Stimulated activated naive B cell treated with anti-CD40 and anti-IgM and Interleukin-4, amounts not matched to agents 10 μg/mL and 1 μg/mL and 100 μg/mL, for 72 hours (primary cell): ENCODE measurements around the gene BAZ1B.
"Not testable (repeated sequence)": the region's sequence is repeated elsewhere in the genome, so short reads cannot be mapped to it uniquely, and the experiment has no call there.

Experiments
- ATAC-seq, 2 donors: fragments of 150-1000 bp; cut with Tn5 transposase; replicated peaks; 2 replicates each; pipeline ENCODE4 v1.10.0; 2021; ENCODE audit warnings: moderate library complexity in 1 of 2
- DNase-seq: peaks from one replicate; pipeline ENCODE4 v3.0.0; 2021
- H3K27ac Mint-ChIP-seq: one replicate; pipeline ENCODE4 v1.8.0; 2022; ENCODE audit warnings: mild to moderate bottlenecking, mixed read lengths
- H3K27me3 Mint-ChIP-seq, 2 donors: one replicate each; pipeline ENCODE4 v1.8.0; 2022; ENCODE audit warnings: mixed read lengths in 2 of 2
- H3K36me3 Mint-ChIP-seq, 2 donors: one replicate each; pipeline ENCODE4 v1.8.0; 2022; ENCODE audit warnings: mixed read lengths in 2 of 2, mild to moderate bottlenecking in 1 of 2
- H3K4me1 Mint-ChIP-seq, 2 donors: one replicate each; pipeline ENCODE4 v1.8.0; 2022; ENCODE audit warnings: mixed read lengths in 2 of 2, mild to moderate bottlenecking in 1 of 2
- H3K4me3 Mint-ChIP-seq, 2 donors: one replicate each; pipeline ENCODE4 v1.8.0; 2022; ENCODE audit warnings: mild to moderate bottlenecking in 2 of 2, mixed read lengths in 2 of 2, moderate library complexity in 1 of 2
- H3K9me3 Mint-ChIP-seq, 2 donors: one replicate each; pipeline ENCODE4 v1.8.0; 2022; ENCODE audit warnings: mixed read lengths in 2 of 2, mild to moderate bottlenecking in 1 of 2

Gene BAZ1B

GRCh38 chr7:73437621-73438416, 84.3 kb downstream of the BAZ1B start:
- H3K4me1 Mint-ChIP-seq = peaks cover 3 to 10% of the 10 kb centered on the region in 2 donors
- ATAC-seq (no peak), DNase-seq (no peak)
- peaks cover 19 to 41% of the 10 kb centered on the region in 2 donors for H3K36me3 Mint-ChIP-seq
- H3K9me3 Mint-ChIP-seq = peaks cover 2 to 3% of the 10 kb centered on the region in 2 donors
- H3K27me3 Mint-ChIP-seq = peaks cover 3 to 6% of the 10 kb centered on the region in 2 donors
- H3K27ac Mint-ChIP-seq = peak overlapping the region; percentile 10
- no peak overlapping the region for H3K4me3 Mint-ChIP-seq

- Mint-ChIP-seq H3K9me3 (peaks cover 2 to 3% of the 10 kb centered on the region in 2 donors), H3K4me3 (no peak overlapping the region), H3K4me1 (peaks cover 3 to 10% of the 10 kb centered on the region in 2 donors), H3K27ac (peak overlapping the region; percentile 10), H3K36me3 (peaks cover 12 to 34% of the 10 kb centered on the region in 2 donors), H3K27me3 (peaks cover 3 to 6% of the 10 kb centered on the region in 2 donors)
- ATAC-seq (no peak), DNase-seq (no peak)
Observed at GRCh38 chr7:73437091-73437490, 85.0 kb downstream of the BAZ1B start.

- Mint-ChIP-seq H3K36me3 (peaks cover 11 to 31% of the 10 kb centered on the region in 2 donors), H3K27me3 (peaks cover 7 to 12% of the 10 kb centered on the region in 2 donors), H3K4me3 (no peak overlapping the region), H3K27ac (no peak overlapping the region), H3K9me3 (peaks cover 2 to 3% of the 10 kb centered on the region in 2 donors), H3K4me1 (peaks cover 3 to 14% of the 10 kb centered on the region in 2 donors)
- no peak for ATAC-seq
- DNase-seq = no peak
Observed at GRCh38 chr7:73436031-73436929, 85.8 kb downstream of the BAZ1B start.

- no peak for ATAC-seq
- Mint-ChIP-seq H3K4me1 (peaks cover 3 to 16% of the 10 kb centered on the region in 2 donors), H3K36me3 (peaks cover 9 to 26% of the 10 kb centered on the region in 2 donors), H3K27ac (no peak overlapping the region), H3K4me3 (peak overlapping the region; percentile 25 to 46), H3K9me3 (peaks cover 2 to 3% of the 10 kb centered on the region in 2 donors), H3K27me3 (peaks cover 8 to 12% of the 10 kb centered on the region in 2 donors)
- DNase-seq = no peak
Observed at GRCh38 chr7:73435471-73436009, 86.6 kb downstream of the BAZ1B start.

- H3K4me3 Mint-ChIP-seq = peak overlapping the region; percentile 58 to 73
- peaks cover 2 to 3% of the 10 kb centered on the region in 2 donors for H3K9me3 Mint-ChIP-seq
- peaks cover 3 to 16% of the 10 kb centered on the region in 2 donors for H3K4me1 Mint-ChIP-seq
- H3K27me3 Mint-ChIP-seq = peaks cover 8 to 12% of the 10 kb centered on the region in 2 donors
- peak overlapping the region; percentile 79 for H3K27ac Mint-ChIP-seq
- peaks cover 6 to 20% of the 10 kb centered on the region in 2 donors for H3K36me3 Mint-ChIP-seq
- no peak for DNase-seq
- ATAC-seq = no peak
Observed at GRCh38 chr7:73434701-73435069, 87.4 kb downstream of the BAZ1B start.

GRCh38 chr7:73433924-73434700, 88.0 kb downstream of the BAZ1B start:
- ATAC-seq (peak; percentile 45 to 60), DNase-seq (peak; percentile 18)
- no peak overlapping the region for H3K27ac Mint-ChIP-seq
- H3K4me3 Mint-ChIP-seq = peak overlapping the region; percentile 58 to 73
- H3K36me3 Mint-ChIP-seq = peaks cover 6 to 14% of the 10 kb centered on the region in 2 donors
- H3K27me3 Mint-ChIP-seq = peaks cover 8 to 12% of the 10 kb centered on the region in 2 donors
- peaks cover 3 to 16% of the 10 kb centered on the region in 2 donors for H3K4me1 Mint-ChIP-seq
- peaks cover 2 to 3% of the 10 kb centered on the region in 2 donors for H3K9me3 Mint-ChIP-seq

- peaks cover 3 to 16% of the 10 kb centered on the region in 2 donors for H3K4me1 Mint-ChIP-seq
- DNase-seq (no peak), ATAC-seq (no peak)
- H3K27ac Mint-ChIP-seq = no peak overlapping the region
- peaks cover 0 to 5% of the 10 kb centered on the region in 2 donors for H3K36me3 Mint-ChIP-seq
- peak overlapping the region in 1 of 2 donors; percentile 62 for H3K4me3 Mint-ChIP-seq
- H3K9me3 Mint-ChIP-seq = peaks cover 2 to 3% of the 10 kb centered on the region in 2 donors
- peaks cover 8 to 12% of the 10 kb centered on the region in 2 donors for H3K27me3 Mint-ChIP-seq
Observed at GRCh38 chr7:73432676-73433075, 89.4 kb downstream of the BAZ1B start.

GRCh38 chr7:73431041-73431835, 90.9 kb downstream of the BAZ1B start:
- Mint-ChIP-seq H3K27ac (no peak overlapping the region), H3K4me3 (no peak overlapping the region), H3K9me3 (peaks cover 2 to 3% of the 10 kb centered on the region in 2 donors), H3K4me1 (peaks cover 3 to 16% of the 10 kb centered on the region in 2 donors), H3K36me3 (peaks cover 0 to 3% of the 10 kb centered on the region in 2 donors), H3K27me3 (peaks cover 8 to 12% of the 10 kb centered on the region in 2 donors)
- DNase-seq (no peak), ATAC-seq (no peak)

GRCh38 chr7:73430540-73430939, 91.6 kb downstream of the BAZ1B start:
- peaks cover 3 to 16% of the 10 kb centered on the region in 2 donors for H3K4me1 Mint-ChIP-seq
- not testable (repeated sequence) for H3K36me3 Mint-ChIP-seq

GRCh38 chr7:73429622-73430505, 92.2 kb downstream of the BAZ1B start:
- H3K9me3 Mint-ChIP-seq = peaks cover 2 to 3% of the 10 kb centered on the region in 2 donors
- DNase-seq (no peak), ATAC-seq (no peak)
- no peak overlapping the region for H3K4me3 Mint-ChIP-seq
- peaks cover 12 to 17% of the 10 kb centered on the region in 2 donors for H3K27me3 Mint-ChIP-seq
- no peak overlapping the region for H3K27ac Mint-ChIP-seq
- peaks cover 3 to 11% of the 10 kb centered on the region in 2 donors for H3K4me1 Mint-ChIP-seq
- H3K36me3 Mint-ChIP-seq = peaks cover 0 to 3% of the 10 kb centered on the region in 2 donors

More at GRCh38 chr7:73430540-73430939, 91.6 kb downstream of the BAZ1B start:
- peaks cover 8 to 12% of the 10 kb centered on the region in 2 donors for H3K27me3 Mint-ChIP-seq
- DNase-seq, H3K27ac Mint-ChIP-seq, H3K4me3 Mint-ChIP-seq, H3K9me3 Mint-ChIP-seq, ATAC-seq: not testable (repeated sequence)

GRCh38 chr7:73429215-73429614, 92.9 kb downstream of the BAZ1B start:
- H3K27ac Mint-ChIP-seq = no peak overlapping the region
- no peak overlapping the region for H3K4me3 Mint-ChIP-seq
- DNase-seq (no peak), ATAC-seq (no peak)
- peaks cover 8 to 18% of the 10 kb centered on the region in 2 donors for H3K27me3 Mint-ChIP-seq
- H3K4me1 Mint-ChIP-seq = peaks cover 0 to 11% of the 10 kb centered on the region in 2 donors
- no peaks in the 10 kb centered on the region for H3K9me3 Mint-ChIP-seq
- H3K36me3 Mint-ChIP-seq = no peaks in the 10 kb centered on the region
